Suppressor macrophage (primary cell): ENCODE data around the gene TRIB2.
"Not testable (repeated sequence)": the region's sequence is repeated elsewhere in the genome, so short reads cannot be mapped to it uniquely, and the experiment has no call there.

ENCODE experiments used
- DNase-seq, 4 experiments: peaks; one replicate each; pipeline ENCODE4 v3.0.0-alpha.2; 2020 to 2022
- total RNA-seq, 17 experiments: gene quantifications; one replicate each; lab custom pipeline; 2026; ENCODE audit warnings: mixed read lengths in 6 of 17, inconsistent platforms in 3 of 17; lab: John Stamatoyannopoulos, UW

The TRIB2 gene
- 0.14 to 2.9 (median 0.47) reads per million in 17 experiments for total RNA-seq

- peak; percentile 58 to 86 (median 72) for DNase-seq
These were observed at the start of gene TRIB2 for GRCh38 chr2:12716282-12717190. Gene TRIB2, plus strand, starts transcription at chr2:12716936. Its CDS starts 1,372 bp downstream, at chr2:12718308.

- DNase-seq, result no peak
These were observed 47.7 kb upstream of the TRIB2 start for GRCh38 chr2:12669036-12669435.

- no peak for DNase-seq
These were observed 43.9 kb upstream of the TRIB2 start for GRCh38 chr2:12672711-12673315.

- DNase-seq, result no peak
These were observed 42.0 kb upstream of the TRIB2 start for GRCh38 chr2:12674644-12675328.

- DNase-seq, result peak; percentile 47 to 63 (median 56)
These were observed 41.4 kb upstream of the TRIB2 start for GRCh38 chr2:12675352-12675795.

GRCh38 chr2:12675801-12676200, 40.9 kb upstream of the TRIB2 start:
- DNase-seq, result no peak

GRCh38 chr2:12676771-12677170, 40.0 kb upstream of the TRIB2 start:
- no peak for DNase-seq

- no peak for DNase-seq
These were observed 38.5 kb upstream of the TRIB2 start for GRCh38 chr2:12678186-12678585.

- no peak for DNase-seq
These were observed 37.1 kb upstream of the TRIB2 start for GRCh38 chr2:12679550-12680072.

GRCh38 chr2:12680115-12680514, 36.6 kb upstream of the TRIB2 start:
- DNase-seq, result not testable (repeated sequence)

GRCh38 chr2:12682017-12682416, 34.7 kb upstream of the TRIB2 start:
- DNase-seq, result no peak

GRCh38 chr2:12683457-12684100, 33.2 kb upstream of the TRIB2 start:
- DNase-seq, result no peak

GRCh38 chr2:12684471-12684936, 32.2 kb upstream of the TRIB2 start:
- DNase-seq, result no peak

GRCh38 chr2:12685145-12685544, 31.6 kb upstream of the TRIB2 start:
- DNase-seq, result no peak

- no peak for DNase-seq
These were observed 30.8 kb upstream of the TRIB2 start for GRCh38 chr2:12685956-12686355.

- no peak for DNase-seq
These were observed 29.9 kb upstream of the TRIB2 start for GRCh38 chr2:12686708-12687283.

- DNase-seq, result no peak
These were observed 28.6 kb upstream of the TRIB2 start for GRCh38 chr2:12688091-12688490.

- no peak for DNase-seq
These were observed 27.8 kb upstream of the TRIB2 start for GRCh38 chr2:12688893-12689292.

GRCh38 chr2:12693509-12693908, 23.2 kb upstream of the TRIB2 start:
- DNase-seq, result no peak

GRCh38 chr2:12694990-12695774, 21.6 kb upstream of the TRIB2 start:
- DNase-seq, result peak; percentile 22 to 86 (median 62)

GRCh38 chr2:12697617-12698016, 19.1 kb upstream of the TRIB2 start:
- no peak for DNase-seq
